HG03175 (cell line): ENCODE results near the gene PLCB1.

Experiments used
- ATAC-seq: cut with Tn5 transposase; IDR thresholded peaks from one replicate; pipeline ENCODE4 v1.9.1; 2021; ENCODE audit warnings: mild to moderate bottlenecking, moderate library complexity; ENCODE audit not compliant: unreplicated experiment

The PLCB1 gene

GRCh38 chr20:8578161-8578865 is 446.2 kb downstream of the PLCB1 start:
- ATAC-seq: no peak

DNA sequence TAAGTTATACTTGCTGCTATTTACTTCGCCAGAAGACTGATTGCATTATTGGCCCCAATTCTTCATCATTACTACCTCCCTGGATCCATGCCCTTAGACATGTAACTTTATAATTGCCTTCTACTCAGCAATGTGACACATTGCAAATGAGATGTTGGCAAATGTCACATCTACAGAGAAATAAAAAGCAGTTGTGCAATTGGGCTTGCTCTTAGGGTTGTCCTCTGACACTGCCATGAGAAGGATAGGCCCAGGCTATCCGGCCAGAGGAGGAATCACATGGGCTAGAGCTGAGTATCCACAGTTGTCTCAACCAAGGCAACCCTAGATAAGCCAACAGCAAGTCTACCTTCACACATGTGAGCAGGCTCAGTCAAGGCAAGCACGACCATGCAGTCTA is 447.0 kb downstream of the PLCB1 start:
- ATAC-seq: no peak

DNA sequence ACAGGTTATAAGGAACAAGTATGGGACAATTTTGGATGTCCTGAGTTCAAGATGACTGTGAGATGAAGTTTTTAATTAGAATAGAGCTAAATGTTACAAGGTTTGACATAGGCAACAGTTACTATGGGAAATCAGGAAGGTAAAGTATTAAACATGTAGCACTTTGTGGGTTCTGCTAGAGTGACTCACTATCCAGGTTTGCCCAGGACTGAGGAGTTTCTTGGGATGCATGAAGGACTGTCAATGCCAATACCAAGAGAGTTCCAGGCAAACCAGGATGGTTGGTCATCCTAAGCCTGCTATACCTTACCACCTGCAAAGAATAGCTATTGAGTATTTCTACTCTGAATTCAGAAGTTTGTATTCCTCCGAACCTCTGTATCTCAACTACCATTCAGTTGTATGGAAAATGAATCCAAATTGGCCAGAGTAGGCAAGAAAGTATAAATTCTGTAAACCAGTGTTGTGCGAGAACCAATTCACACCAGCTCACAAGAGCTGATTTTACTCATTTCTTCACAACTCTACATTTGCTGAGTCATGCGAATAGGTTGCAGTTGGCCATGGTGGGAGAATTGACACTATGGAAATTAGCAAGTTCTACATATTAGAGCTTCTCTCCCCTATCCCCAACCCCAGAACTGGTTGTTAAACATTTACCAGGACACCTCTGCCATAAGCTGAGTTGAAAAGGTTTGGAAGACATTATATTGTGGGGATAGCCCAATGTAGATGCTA is 449.5 kb downstream of the PLCB1 start:
- ATAC-seq: no peak

DNA sequence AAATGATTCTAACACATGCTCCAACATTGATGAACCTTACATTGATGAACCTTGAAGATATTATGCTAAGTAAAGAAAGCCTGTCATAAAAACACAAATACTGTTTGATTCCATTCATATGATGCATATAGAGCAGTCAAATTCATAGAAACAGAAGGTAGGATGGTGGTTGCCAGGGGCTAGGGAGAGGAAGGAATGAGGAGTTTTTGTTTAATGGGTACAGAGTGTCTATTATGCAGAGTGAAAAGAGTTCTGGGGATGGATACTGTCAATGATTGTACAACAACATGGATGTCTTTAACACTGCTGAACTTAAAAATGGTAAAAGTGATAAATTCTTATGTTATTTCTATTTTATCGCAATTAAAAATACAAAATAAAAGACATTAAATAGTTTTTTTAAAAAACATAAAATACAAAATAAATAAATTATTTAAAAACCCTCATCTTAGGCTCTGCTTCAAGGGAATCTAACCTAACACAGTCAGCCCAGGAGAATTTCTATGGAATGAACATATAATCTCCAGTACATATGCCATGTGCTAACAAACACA is 451.0 kb downstream of the PLCB1 start:
- no peak for ATAC-seq

DNA sequence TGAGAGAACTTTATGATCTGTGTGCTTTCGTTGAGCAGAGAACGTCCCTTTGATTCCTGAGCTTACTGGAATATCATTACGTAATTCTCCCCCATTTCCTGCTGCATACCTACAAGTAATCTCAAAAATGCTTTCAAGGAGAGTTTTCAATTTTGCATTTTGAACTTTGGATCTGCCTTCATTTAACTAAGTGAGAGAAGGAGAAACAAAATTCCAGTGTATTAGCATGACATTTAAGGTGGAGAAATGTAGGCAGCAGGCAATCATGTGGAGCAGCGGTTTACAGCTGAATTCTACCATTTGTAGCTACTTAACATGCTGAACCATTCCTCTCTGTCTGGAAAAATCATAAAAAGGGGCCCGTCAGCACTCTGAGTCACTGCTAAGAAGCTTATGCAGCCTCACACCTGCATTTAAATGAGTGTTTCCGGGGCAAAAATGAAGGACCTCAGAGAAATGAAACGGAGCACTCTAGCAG is 451.5 kb downstream of the PLCB1 start:
- no peak for ATAC-seq

DNA sequence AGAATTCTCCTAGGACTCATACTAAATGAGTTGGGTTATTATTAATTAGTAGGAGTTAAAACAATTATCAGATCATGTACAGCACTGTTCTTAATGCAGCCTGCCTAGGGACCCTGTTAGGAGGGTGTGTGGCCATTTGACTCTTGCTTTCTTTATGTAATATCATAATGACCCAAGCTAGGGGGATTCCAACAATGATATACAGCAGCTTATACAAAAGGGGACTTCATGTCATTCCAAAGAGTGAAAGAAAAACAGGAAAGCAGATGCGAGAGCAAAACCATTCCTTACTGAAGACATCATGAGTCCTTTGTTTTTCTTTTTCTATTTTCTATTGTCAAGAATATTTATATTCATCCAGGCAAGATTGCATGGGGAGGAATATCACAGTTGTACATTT is 455.2 kb downstream of the PLCB1 start:
- ATAC-seq: no peak

DNA sequence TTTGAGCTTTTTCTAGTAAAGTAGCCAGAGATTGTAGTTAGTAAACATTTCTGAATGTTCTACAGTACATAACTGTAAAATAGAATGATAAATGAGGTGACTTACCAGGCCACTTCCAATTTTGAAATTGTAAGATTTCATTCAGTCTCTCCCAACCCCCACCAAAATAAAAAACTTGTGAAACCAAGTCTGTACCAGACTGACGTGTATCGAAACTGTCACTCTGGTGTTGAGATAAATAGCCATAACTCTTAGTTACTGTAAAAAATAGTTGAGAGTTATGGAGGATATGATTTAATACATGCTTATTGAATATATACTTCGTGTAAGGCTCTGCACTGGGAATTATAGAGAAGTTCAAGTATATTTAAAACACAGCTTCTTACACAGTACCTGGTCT is 455.7 kb downstream of the PLCB1 start:
- peak; percentile 69 for ATAC-seq

- no peak for ATAC-seq
Observed at GRCh38 chr20:8589956-8590355, 457.9 kb downstream of the PLCB1 start.

DNA sequence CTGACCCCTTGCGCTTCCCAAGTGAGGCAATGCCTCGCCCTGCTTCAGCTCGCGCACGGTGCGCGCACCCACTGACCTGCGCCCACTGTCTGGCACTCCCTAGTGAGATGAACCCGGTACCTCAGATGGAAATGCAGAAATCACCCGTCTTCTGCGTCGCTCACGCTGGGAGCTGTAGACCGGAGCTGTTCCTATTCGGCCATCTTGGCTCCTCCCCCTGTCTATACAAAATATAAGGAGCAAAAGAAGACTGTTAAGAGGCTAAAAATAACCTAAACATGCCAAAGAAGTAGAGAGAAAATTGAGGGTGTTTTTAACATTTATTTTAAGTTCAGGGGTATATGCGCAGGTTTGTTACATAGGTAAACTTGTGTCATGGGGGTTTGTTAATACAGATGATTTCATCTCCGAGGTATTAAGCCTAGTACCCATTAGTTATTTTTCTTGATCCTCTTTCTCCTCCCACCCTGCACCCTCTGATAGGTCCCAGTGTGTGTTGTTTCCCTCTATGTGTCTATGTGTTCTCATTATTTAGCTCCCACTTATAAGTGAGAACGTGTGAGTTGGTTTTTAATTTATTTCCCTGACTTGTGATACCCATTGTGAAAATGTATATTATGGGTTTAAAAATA is 469.0 kb downstream of the PLCB1 start:
- peak; percentile 4 for ATAC-seq

GRCh38 chr20:8601542-8601912 is 469.5 kb downstream of the PLCB1 start:
- peak; percentile 89 for ATAC-seq

- ATAC-seq: peak; percentile 72
Observed at GRCh38 chr20:8602389-8603116, 470.5 kb downstream of the PLCB1 start.

GRCh38 chr20:8608470-8608869 is 476.4 kb downstream of the PLCB1 start:
- no peak for ATAC-seq

DNA sequence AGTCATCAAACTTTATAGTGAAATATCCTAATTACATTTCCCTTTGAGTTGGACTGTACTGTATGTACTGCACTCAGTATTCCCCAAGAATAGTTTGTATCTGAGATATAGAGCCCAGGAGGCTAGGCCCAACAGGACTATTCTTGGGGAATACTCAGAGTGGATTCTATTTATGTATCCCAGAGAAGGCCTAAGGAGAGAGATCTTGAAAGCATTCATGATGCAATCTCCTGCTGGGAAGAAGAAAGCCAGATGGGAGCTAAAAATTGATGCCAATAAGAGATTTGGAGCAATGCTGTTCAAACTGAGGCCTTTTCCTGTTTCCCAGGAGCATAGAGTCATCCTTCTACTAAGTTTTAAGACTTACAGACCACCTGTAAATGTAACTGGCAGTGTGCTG is 484.7 kb downstream of the PLCB1 start:
- ATAC-seq: no peak

GRCh38 chr20:8621001-8621400 is 488.9 kb downstream of the PLCB1 start:
- no peak for ATAC-seq

- no peak for ATAC-seq
Observed at GRCh38 chr20:8624046-8624445, 492.0 kb downstream of the PLCB1 start.

- ATAC-seq: no peak
Observed at GRCh38 chr20:8624616-8625015, 492.6 kb downstream of the PLCB1 start.

DNA sequence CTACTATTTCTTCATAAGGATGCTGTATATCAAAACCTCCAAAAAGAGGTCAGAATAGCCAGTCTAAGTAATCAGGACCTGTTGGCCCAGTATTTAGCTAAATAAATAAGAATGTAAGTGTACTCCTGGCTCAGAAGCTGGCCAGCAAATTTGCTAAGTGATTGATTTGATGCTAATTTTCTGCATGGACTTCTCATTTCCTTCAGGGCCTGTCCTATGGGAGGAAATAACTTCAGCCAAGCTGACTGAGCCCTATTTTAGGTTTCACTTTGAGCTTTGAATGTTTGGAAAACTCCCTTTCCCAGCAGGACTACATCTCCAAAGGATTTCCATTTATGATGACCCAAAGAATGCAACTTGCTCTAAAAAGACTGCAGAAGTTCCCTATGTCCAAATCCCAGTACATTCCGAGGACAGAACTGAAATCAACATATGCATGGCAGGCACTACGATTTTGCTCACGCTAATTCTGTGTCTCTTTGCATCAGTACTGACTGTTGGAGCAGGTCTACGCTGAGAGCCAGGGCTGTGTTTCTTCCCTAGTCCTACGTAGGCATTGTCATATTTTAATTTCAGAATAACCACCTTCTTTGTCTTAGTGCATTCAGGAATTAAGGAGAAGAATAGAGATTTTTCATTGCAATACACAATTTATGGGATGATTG is 495.4 kb downstream of the PLCB1 start:
- ATAC-seq: no peak

DNA sequence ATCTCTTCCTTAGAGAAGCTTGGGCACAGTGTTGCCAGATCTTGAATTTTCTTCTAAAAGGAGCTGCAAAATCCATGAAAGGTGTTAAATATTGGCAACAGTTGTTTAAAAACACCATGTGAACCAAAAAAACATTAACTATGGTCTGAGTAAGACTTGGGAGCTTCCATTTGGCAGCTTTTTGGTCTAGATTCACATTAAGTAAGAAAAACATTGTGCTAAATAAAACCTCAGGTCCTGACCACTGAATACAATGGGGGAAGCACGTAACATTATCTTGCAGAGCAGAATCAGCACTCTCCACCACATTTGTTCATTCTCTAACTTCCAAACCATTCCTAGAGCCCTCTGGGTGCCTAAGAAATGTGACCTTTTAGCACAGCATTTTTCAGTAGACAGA is 499.2 kb downstream of the PLCB1 start:
- no peak for ATAC-seq

DNA sequence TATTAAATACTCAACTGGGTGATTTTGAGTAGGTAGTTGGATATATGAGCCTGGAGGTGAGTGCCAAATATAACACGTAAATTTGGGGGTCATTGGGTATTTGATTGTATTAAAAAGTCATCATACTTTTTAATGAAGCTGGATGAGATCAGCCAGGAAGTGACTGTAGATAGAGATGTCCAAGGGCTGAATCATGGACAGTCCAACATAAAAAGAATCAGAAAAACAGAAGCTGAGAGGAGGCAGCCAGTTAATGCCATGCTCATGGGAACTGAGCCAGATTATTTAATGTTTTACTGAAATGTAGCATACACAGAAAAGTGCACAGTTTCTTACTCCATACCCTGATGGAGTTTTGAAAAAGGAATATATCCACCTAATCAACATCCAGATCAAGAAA is 501.3 kb downstream of the PLCB1 start:
- ATAC-seq: no peak

DNA sequence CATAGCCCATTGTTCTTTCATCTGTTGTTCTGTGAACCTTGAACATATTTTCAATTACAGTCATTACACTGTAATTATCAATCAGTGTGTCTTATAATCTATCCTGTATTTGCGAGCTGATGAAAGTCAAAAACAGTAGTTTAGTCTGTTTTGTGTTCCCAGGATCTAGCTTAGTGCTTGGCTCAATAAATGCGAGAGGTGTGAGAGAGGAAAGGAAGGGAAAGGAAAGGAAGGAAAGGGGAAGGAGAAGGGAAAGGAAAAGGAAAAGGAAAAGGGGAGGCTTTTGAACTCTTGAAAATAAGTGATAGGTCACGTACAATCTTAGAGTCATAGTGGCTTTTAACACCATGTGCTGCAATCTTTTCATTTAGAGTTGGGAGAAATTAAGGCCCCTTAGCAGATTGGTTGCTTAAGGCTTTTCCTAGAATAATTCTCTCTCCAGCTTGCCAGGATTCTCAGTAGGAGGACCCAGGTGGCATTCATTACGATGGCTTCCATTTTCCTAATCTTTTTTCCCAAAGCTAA is 503.0 kb downstream of the PLCB1 start:
- ATAC-seq: no peak
